HEK293 (cell line): ENCODE data around the gene ZNF431.
"Not testable (repeated sequence)": the region's sequence is repeated elsewhere in the genome, so short reads cannot be mapped to it uniquely, and the experiment has no call there.

Source experiments
- CTCF ChIA-PET: fragments of 350-600 bp; formaldehyde crosslinking; extraction: SDS; loops from one replicate; lab custom pipeline; 2021; ENCODE audit warnings: antibody characterized with exemption; lab: Yijun Ruan, JAX
- POLR2A ChIA-PET: fragments of 300-600 bp; formaldehyde crosslinking; extraction: SDS; loops from one replicate; lab custom pipeline; 2020; ENCODE audit warnings: antibody characterized with exemption, inconsistent platforms; lab: Yijun Ruan, JAX
- H3K27ac ChIP-seq: fragments of 200-500 bp; sonication (Bioruptor generic); 2 replicates; pipeline ENCODE4 v1.5.1; 2014; ENCODE audit warnings: low read depth, low read length, control low read depth, inconsistent platforms; ENCODE audit errors: extremely low read depth
- H3K36me3 ChIP-seq, 2 experiments: fragments of 200-500 bp in 1 of 2; sonication (Bioruptor generic) in 1 of 2; 1 replicate in 1 of 2; 2 replicates in 1 of 2; pipeline ENCODE4 v1.5.1; 2014 to 2017; ENCODE audit warnings: inconsistent platforms in 2 of 2, low read length in 2 of 2; ENCODE audit not compliant: control insufficient read depth in 2 of 2, insufficient read depth in 1 of 2
- H3K4me1 ChIP-seq: fragments of 200-500 bp; sonication (Bioruptor generic); 2 replicates; pipeline ENCODE4 v1.5.1; 2014; ENCODE audit warnings: mild to moderate bottlenecking, low read length, inconsistent platforms; ENCODE audit not compliant: control insufficient read depth, insufficient read depth
- H3K4me3 ChIP-seq: 2 replicates; pipeline ENCODE4 v1.5.1; 2011; ENCODE audit warnings: low read depth, mild to moderate bottlenecking, control low read depth, low read length, moderate library complexity
- H3K9me3 ChIP-seq: fragments of 200-500 bp; sonication (Bioruptor generic); 2 replicates; pipeline ENCODE4 v1.5.1; 2014; ENCODE audit warnings: low read depth, low read length, inconsistent platforms; ENCODE audit not compliant: control insufficient read depth, insufficient read depth
- GFI1B ChIP-seq: fragments of 450-650 bp; formaldehyde crosslinking; IDR thresholded peaks from 2 replicates; pipeline ENCODE4 v1.5.1; 2016; ENCODE audit warnings: missing biosample characterization, missing genetic modification characterization
- HOXD13 ChIP-seq: sonication (generic); formaldehyde crosslinking; IDR thresholded peaks from 2 replicates; pipeline ENCODE4 v1.8.0; 2022; ENCODE audit warnings: missing genetic modification reagents, borderline replicate concordance
- SCRT1 ChIP-seq: fragments of 450-650 bp; formaldehyde crosslinking; IDR thresholded peaks from 2 replicates; pipeline ENCODE4 v1.5.1; 2016; ENCODE audit warnings: missing biosample characterization, missing genetic modification characterization, borderline replicate concordance
- SCRT2 ChIP-seq: fragments of 450-650 bp; formaldehyde crosslinking; IDR thresholded peaks from 2 replicates; pipeline ENCODE4 v1.5.1; 2016; ENCODE audit warnings: missing biosample characterization, missing genetic modification characterization
- ZBTB49 ChIP-seq: fragments of 450-650 bp; formaldehyde crosslinking; IDR thresholded peaks from 2 replicates; pipeline ENCODE4 v1.5.1; 2016; ENCODE audit warnings: missing biosample characterization, missing genetic modification characterization, low read depth
- ZEB2 ChIP-seq: fragments of 450-650 bp; formaldehyde crosslinking; IDR thresholded peaks from 2 replicates; pipeline ENCODE4 v1.5.1; 2016; ENCODE audit warnings: missing biosample characterization, missing genetic modification characterization
- ZIC2 ChIP-seq: fragments of 450-650 bp; formaldehyde crosslinking; IDR thresholded peaks from 2 replicates; pipeline ENCODE4 v1.5.1; 2016; ENCODE audit warnings: missing biosample characterization, missing genetic modification characterization
- ZNF114 ChIP-seq: fragments of 450-650 bp; formaldehyde crosslinking; IDR thresholded peaks from 2 replicates; pipeline ENCODE4 v1.5.0; 2017; ENCODE audit warnings: missing biosample characterization, missing genetic modification characterization
- ZNF121 ChIP-seq: fragments of 450-650 bp; formaldehyde crosslinking; IDR thresholded peaks from 2 replicates; pipeline ENCODE4 v1.5.1; 2016; ENCODE audit warnings: missing biosample characterization, missing genetic modification characterization
- ZNF132 ChIP-seq: fragments of 450-650 bp; formaldehyde crosslinking; IDR thresholded peaks from 2 replicates; pipeline ENCODE4 v1.5.1; 2017; ENCODE audit warnings: missing biosample characterization, missing genetic modification characterization, borderline replicate concordance
- ZNF184 ChIP-seq: fragments of 450-650 bp; IDR thresholded peaks from 2 replicates; pipeline ENCODE4 v1.5.1; 2018; ENCODE audit warnings: missing biosample characterization, mild to moderate bottlenecking, missing genetic modification characterization
- ZNF19 ChIP-seq: fragments of 450-650 bp; formaldehyde crosslinking; IDR thresholded peaks from 2 replicates; pipeline ENCODE4; 2016; ENCODE audit warnings: missing biosample characterization, missing genetic modification characterization, low read depth
- ZNF302 ChIP-seq: fragments of 450-650 bp; formaldehyde crosslinking; IDR thresholded peaks from 2 replicates; pipeline ENCODE4 v1.5.1; 2016; ENCODE audit warnings: missing biosample characterization, missing genetic modification characterization, low read depth
- ZNF324 ChIP-seq: fragments of 450-650 bp; formaldehyde crosslinking; IDR thresholded peaks from 2 replicates; pipeline ENCODE4 v1.5.1; 2016; ENCODE audit warnings: missing biosample characterization, missing genetic modification characterization
- ZNF335 ChIP-seq: fragments of 450-650 bp; formaldehyde crosslinking; conservative IDR thresholded peaks from 2 replicates; pipeline ENCODE4 v1.5.1; 2016; ENCODE audit warnings: missing biosample characterization, missing genetic modification characterization
- ZNF362 ChIP-seq: fragments of 450-650 bp; formaldehyde crosslinking; IDR thresholded peaks from 2 replicates; pipeline ENCODE4 v1.5.1; 2016; ENCODE audit warnings: missing biosample characterization, missing genetic modification characterization
- ZNF391 ChIP-seq: fragments of 450-650 bp; formaldehyde crosslinking; IDR thresholded peaks from 2 replicates; pipeline ENCODE4 v1.5.1; 2016; ENCODE audit warnings: low read depth, missing biosample characterization, missing genetic modification characterization, borderline replicate concordance
- ZNF426 ChIP-seq: fragments of 450-650 bp; formaldehyde crosslinking; IDR thresholded peaks from 2 replicates; pipeline ENCODE4 v1.5.1; 2017; ENCODE audit warnings: missing biosample characterization, missing genetic modification characterization, mild to moderate bottlenecking, inconsistent platforms, moderate library complexity
- ZNF561 ChIP-seq: fragments of 450-650 bp; IDR thresholded peaks from 2 replicates; pipeline ENCODE4 v1.5.1; 2018; ENCODE audit warnings: missing biosample characterization, missing genetic modification characterization, borderline replicate concordance
- ZNF660 ChIP-seq: fragments of 450-650 bp; IDR thresholded peaks from 2 replicates; pipeline ENCODE4 v1.5.1; 2018; ENCODE audit warnings: missing biosample characterization, mild to moderate bottlenecking, missing genetic modification characterization
- ZNF664 ChIP-seq: fragments of 450-650 bp; formaldehyde crosslinking; IDR thresholded peaks from 2 replicates; pipeline ENCODE4 v1.5.1; 2016; ENCODE audit warnings: missing biosample characterization, missing genetic modification characterization
- ZSCAN16 ChIP-seq: fragments of 450-650 bp; formaldehyde crosslinking; IDR thresholded peaks from 2 replicates; pipeline ENCODE4 v1.5.1; 2016; ENCODE audit warnings: missing biosample characterization, missing genetic modification characterization
- TF ChIP-seq, protein P1 (sequence below): fragments of 450-650 bp; formaldehyde crosslinking; IDR thresholded peaks from 2 replicates; pipeline ENCODE4 v1.5.1; 2017; ENCODE audit warnings: missing biosample characterization, missing genetic modification characterization
- TF ChIP-seq, protein P2 (sequence below): fragments of 450-650 bp; formaldehyde crosslinking; IDR thresholded peaks from 2 replicates; pipeline ENCODE4 v1.5.1; 2016; ENCODE audit warnings: missing biosample characterization, missing genetic modification characterization

The ZNF431 gene

DNA sequence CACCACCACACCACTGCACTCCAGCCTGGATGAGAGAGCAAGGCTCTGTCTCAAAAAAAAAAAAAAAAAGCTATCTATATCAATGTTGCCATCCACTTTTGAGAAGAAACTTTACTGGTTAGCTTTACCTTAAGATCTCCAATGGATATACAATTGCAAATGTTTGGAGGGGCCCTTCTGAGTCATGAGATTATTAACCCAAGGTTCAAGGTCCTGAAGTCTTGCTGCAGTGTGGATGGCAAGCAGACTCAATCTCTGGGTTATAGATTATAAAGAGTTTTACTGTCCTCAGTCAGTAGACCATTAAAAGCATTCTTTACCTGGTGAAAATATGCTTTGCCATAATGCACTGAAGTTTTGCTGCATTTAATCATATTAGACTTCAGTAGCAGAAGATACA lies 3.7 kb upstream of the ZNF431 start:
- POLR2A ChIA-PET = interaction anchor here (0.6 kb wide), 1 partner anchor 105 kb away, joined by 3 read pairs; no protein-coding TSS in a partner anchor
- no peaks in the 10 kb centered on the region for H3K9me3 ChIP-seq
- CTCF ChIA-PET = interaction anchor here (0.7 kb wide), 1 partner anchor 44 kb away, joined by 3 read pairs; no protein-coding TSS in a partner anchor
- TF ChIP-seq HOXD13 (CRISPR knock-in tag) (no peak), ZNF664 (no peak), ZIC2 (tag by site-specific recombination) (no peak), ZNF391 (tag by site-specific recombination) (no peak), ZNF302 (tag by site-specific recombination) (no peak), ZBTB49 (tag by site-specific recombination) (no peak), SCRT1 (tag by site-specific recombination) (no peak), GFI1B (tag by site-specific recombination) (no peak), ZNF561 (no peak), ZNF121 (tag by site-specific recombination) (no peak), ZEB2 (tag by site-specific recombination) (no peak), ZNF184 (tag by site-specific recombination) (no peak), ZNF19 (no peak), ZNF426 (tag by site-specific recombination) (no peak), ZNF324 (tag by site-specific recombination) (no peak)
- TF ChIP-seq, protein P1, sequence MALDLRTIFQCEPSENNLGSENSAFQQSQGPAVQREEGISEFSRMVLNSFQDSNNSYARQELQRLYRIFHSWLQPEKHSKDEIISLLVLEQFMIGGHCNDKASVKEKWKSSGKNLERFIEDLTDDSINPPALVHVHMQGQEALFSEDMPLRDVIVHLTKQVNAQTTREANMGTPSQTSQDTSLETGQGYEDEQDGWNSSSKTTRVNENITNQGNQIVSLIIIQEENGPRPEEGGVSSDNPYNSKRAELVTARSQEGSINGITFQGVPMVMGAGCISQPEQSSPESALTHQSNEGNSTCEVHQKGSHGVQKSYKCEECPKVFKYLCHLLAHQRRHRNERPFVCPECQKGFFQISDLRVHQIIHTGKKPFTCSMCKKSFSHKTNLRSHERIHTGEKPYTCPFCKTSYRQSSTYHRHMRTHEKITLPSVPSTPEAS (tag by site-specific recombination) = no peak
- TF ChIP-seq, all 188 proteins: peak for 0
- no peak overlapping the region for H3K4me3 ChIP-seq
- H3K27ac ChIP-seq = no peak overlapping the region
- H3K4me1 ChIP-seq = no peaks in the 10 kb centered on the region
- H3K36me3 ChIP-seq = peaks cover 0 to under 1% of the 10 kb centered on the region in 2 experiments; a peak in 1 of 3 replicates

- H3K4me3 ChIP-seq, H3K9me3 ChIP-seq, CTCF ChIA-PET, H3K27ac ChIP-seq, H3K4me1 ChIP-seq: not testable (repeated sequence)
- peaks cover 22 to 29% of the 10 kb centered on the region in 2 experiments for H3K36me3 ChIP-seq
- POLR2A ChIA-PET = interaction anchor here (0.8 to 1.8 kb wide), 8 partner anchors 23 to 695 kb away, joined by 3 to 8 read pairs (median 5); partner anchors contain the start of genes ZNF100, ZNF43, ZNF430 and ZNF708
- TF ChIP-seq SCRT2 (tag by site-specific recombination) = peak; percentile 81
Observed at GRCh38 chr19:21141006-21141405, 834 bp upstream of the ZNF431 start.

DNA sequence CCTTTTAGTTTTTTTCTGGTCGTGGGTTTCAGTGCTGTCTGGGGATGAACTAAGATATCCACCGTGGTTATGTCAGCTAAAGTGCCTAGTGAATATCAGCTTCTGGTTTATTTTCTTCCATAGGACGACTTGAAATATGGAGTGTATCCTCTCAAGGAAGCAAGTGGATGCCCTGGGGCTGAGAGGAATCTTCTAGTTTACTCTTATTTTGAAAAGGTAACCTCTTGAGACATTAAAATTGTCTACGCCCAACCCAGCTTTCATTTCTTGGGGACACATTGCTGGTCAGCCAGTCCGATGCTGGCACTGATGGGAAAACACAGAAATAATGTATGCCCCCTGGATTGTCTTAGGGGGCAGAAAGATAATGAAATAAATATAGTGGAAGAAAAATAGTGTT lies 1.6 kb downstream of the ZNF431 start:
- peaks cover 45 to 53% of the 10 kb centered on the region in 2 experiments for H3K36me3 ChIP-seq
- H3K4me1 ChIP-seq = no peaks in the 10 kb centered on the region
- no peak overlapping the region for H3K4me3 ChIP-seq
- H3K9me3 ChIP-seq = no peaks in the 10 kb centered on the region; the same call in 1 of the 2 replicates
- H3K27ac ChIP-seq = no peak overlapping the region
- CTCF ChIA-PET = no interaction called here
- POLR2A ChIA-PET = interaction anchor here (1.2 to 1.7 kb wide), 2 partner anchors 15 to 123 kb away, joined by 3 to 5 read pairs; partner anchors contain the start of gene ZNF430
- TF ChIP-seq ZNF335 (tag by site-specific recombination) (no peak), ZSCAN16 (tag by site-specific recombination) (no peak), SCRT2 (tag by site-specific recombination) (no peak), ZNF132 (tag by site-specific recombination) (no peak), ZNF660 (tag by site-specific recombination) (no peak), HOXD13 (CRISPR knock-in tag) (no peak), ZNF114 (no peak), ZNF362 (no peak)
- TF ChIP-seq, protein P2, sequence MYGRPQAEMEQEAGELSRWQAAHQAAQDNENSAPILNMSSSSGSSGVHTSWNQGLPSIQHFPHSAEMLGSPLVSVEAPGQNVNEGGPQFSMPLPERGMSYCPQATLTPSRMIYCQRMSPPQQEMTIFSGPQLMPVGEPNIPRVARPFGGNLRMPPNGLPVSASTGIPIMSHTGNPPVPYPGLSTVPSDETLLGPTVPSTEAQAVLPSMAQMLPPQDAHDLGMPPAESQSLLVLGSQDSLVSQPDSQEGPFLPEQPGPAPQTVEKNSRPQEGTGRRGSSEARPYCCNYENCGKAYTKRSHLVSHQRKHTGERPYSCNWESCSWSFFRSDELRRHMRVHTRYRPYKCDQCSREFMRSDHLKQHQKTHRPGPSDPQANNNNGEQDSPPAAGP (tag by site-specific recombination) = no peak
